HepG2 (cell line): ENCODE data around the gene FLAD1. TPM values are rescaled to one million over a fixed set of nuclear protein-coding genes. Genes with fewer than 3 reads are reported as not detected.

ENCODE experiments used
- DNMT3B ChIP-seq: conservative IDR thresholded peaks from 2 replicates; pipeline ENCODE4 v1.6.1; 2016; ENCODE audit warnings: missing biosample characterization, control low read depth
- FLYWCH1 ChIP-seq: sonication (generic); formaldehyde crosslinking; IDR thresholded peaks from 2 replicates; pipeline ENCODE4 v1.8.1; 2023; ENCODE audit warnings: mild to moderate bottlenecking, missing genetic modification reagents
- MEF2D ChIP-seq: sonication (generic); formaldehyde crosslinking; IDR thresholded peaks from 2 replicates; pipeline ENCODE4 v1.5.1; 2020; ENCODE audit warnings: mild to moderate bottlenecking, missing genetic modification reagents
- NR2C2 ChIP-seq: sonication (generic); formaldehyde crosslinking; IDR thresholded peaks from 2 replicates; pipeline ENCODE4 v1.4.0; 2020; ENCODE audit warnings: missing genetic modification reagents, mild to moderate bottlenecking, moderate library complexity, borderline replicate concordance
- PTBP1 ChIP-seq: fragments of 200-400 bp; formaldehyde crosslinking; IDR thresholded peaks from 2 replicates; pipeline ENCODE4 v1.6.1; 2018; ENCODE audit warnings: low read length, low read depth; ENCODE audit not compliant: poor library complexity, severe bottlenecking
- RBFOX2 ChIP-seq: fragments of 200-400 bp; formaldehyde crosslinking; IDR thresholded peaks from 2 replicates; pipeline ENCODE4 v1.6.1; 2017; ENCODE audit warnings: low read depth, mild to moderate bottlenecking, low read length
- RNF2 ChIP-seq: fragments of 450-650 bp; conservative IDR thresholded peaks from 2 replicates; pipeline ENCODE4 v1.6.1; 2016; ENCODE audit warnings: low read depth
- SP140L ChIP-seq: sonication (generic); formaldehyde crosslinking; IDR thresholded peaks from 2 replicates; pipeline ENCODE4 v1.4.0; 2020; ENCODE audit warnings: missing genetic modification reagents, borderline replicate concordance
- SP5 ChIP-seq: IDR thresholded peaks from 2 replicates; pipeline ENCODE4 v1.6.1; 2016; ENCODE audit warnings: low read depth, borderline replicate concordance
- TAF1 ChIP-seq: sonication (generic); formaldehyde crosslinking; IDR thresholded peaks from 2 replicates; pipeline ENCODE4 v1.4.0; 2020; ENCODE audit warnings: missing genetic modification reagents
- ZEB1 ChIP-seq: IDR thresholded peaks from 2 replicates; pipeline ENCODE4 v1.6.1; 2012; ENCODE audit warnings: mild to moderate bottlenecking, low read depth, inconsistent platforms; ENCODE audit not compliant: insufficient replicate concordance
- ZNF577 ChIP-seq: sonication (generic); formaldehyde crosslinking; IDR thresholded peaks from 2 replicates; pipeline ENCODE4 v1.4.0; 2020; ENCODE audit warnings: mild to moderate bottlenecking, low read depth, missing genetic modification reagents, borderline replicate concordance
- ZNF7 ChIP-seq: IDR thresholded peaks from 2 replicates; pipeline ENCODE4 v1.6.1; 2016; ENCODE audit warnings: missing biosample characterization, missing genetic modification reagents
- ZNF781 ChIP-seq: sonication (generic); formaldehyde crosslinking; IDR thresholded peaks from 2 replicates; pipeline ENCODE4 v1.5.1; 2020; ENCODE audit warnings: borderline replicate concordance, mild to moderate bottlenecking, missing genetic modification reagents; ENCODE audit errors: not compliant biosample characterization
- ZNF891 ChIP-seq: sonication (generic); formaldehyde crosslinking; IDR thresholded peaks from 2 replicates; pipeline ENCODE4 v1.5.0; 2020; ENCODE audit warnings: mild to moderate bottlenecking, missing genetic modification reagents
- polyA plus RNA-seq, 8 experiments: library from polyadenylated mRNA; depleted of rRNA in 3 of 8; stranded (reverse) in 7 of 8; unstranded in 1 of 8; fragments of >200 nt; fragmentation: Illumina TruSeq in 4 of 8; extraction: Trizol in 4 of 8; gene quantifications; 2 replicates each; pipeline versions ENCODE4 v1.2.1 to v1.2.3, GENCODE V29; 2011 to 2016; ENCODE audit warnings: low read depth in 4 of 8, missing spikeins in 1 of 8, mixed read lengths in 1 of 8; ENCODE audit not compliant: insufficient read depth in 1 of 8
- total RNA-seq, 5 experiments: library from RNA; depleted of rRNA; stranded (reverse); fragments of >200 nt; fragmentation: Illumina TruSeq; extraction: Trizol; gene quantifications; 2 replicates each; pipeline ENCODE4 v1.2.3, GENCODE V29; 2016; ENCODE audit warnings: low read depth in 1 of 5
- TF ChIP-seq, protein P1 (sequence below): sonication (generic); formaldehyde crosslinking; IDR thresholded peaks from 2 replicates; pipeline ENCODE4 v1.5.0; 2020; ENCODE audit warnings: mild to moderate bottlenecking, missing genetic modification reagents
- TF ChIP-seq, protein P2 (sequence below): sonication (generic); formaldehyde crosslinking; IDR thresholded peaks from 2 replicates; pipeline ENCODE4 v1.4.0; 2020; ENCODE audit warnings: missing genetic modification reagents, borderline replicate concordance
- TF ChIP-seq, protein P3 (sequence below): IDR thresholded peaks from 2 replicates; pipeline ENCODE4 v1.6.1; 2016; ENCODE audit warnings: low read depth, control low read depth
- TF ChIP-seq, protein P4 (sequence below): IDR thresholded peaks from 2 replicates; pipeline ENCODE4 v1.6.1; 2016; ENCODE audit warnings: missing genetic modification reagents, missing compliant biosample characterization
- TF ChIP-seq, protein P5 (sequence below): sonication (generic); formaldehyde crosslinking; IDR thresholded peaks from 2 replicates; pipeline ENCODE4 v1.8.0; 2022; ENCODE audit warnings: mild to moderate bottlenecking, missing genetic modification reagents, borderline replicate concordance

Gene FLAD1
- total and polyA plus RNA-seq, 2 of the 13 experiments (the other 11 are each of a cell fraction or from before 2014, with no cell fraction given) = 25.9 to 32.8 TPM

DNA sequence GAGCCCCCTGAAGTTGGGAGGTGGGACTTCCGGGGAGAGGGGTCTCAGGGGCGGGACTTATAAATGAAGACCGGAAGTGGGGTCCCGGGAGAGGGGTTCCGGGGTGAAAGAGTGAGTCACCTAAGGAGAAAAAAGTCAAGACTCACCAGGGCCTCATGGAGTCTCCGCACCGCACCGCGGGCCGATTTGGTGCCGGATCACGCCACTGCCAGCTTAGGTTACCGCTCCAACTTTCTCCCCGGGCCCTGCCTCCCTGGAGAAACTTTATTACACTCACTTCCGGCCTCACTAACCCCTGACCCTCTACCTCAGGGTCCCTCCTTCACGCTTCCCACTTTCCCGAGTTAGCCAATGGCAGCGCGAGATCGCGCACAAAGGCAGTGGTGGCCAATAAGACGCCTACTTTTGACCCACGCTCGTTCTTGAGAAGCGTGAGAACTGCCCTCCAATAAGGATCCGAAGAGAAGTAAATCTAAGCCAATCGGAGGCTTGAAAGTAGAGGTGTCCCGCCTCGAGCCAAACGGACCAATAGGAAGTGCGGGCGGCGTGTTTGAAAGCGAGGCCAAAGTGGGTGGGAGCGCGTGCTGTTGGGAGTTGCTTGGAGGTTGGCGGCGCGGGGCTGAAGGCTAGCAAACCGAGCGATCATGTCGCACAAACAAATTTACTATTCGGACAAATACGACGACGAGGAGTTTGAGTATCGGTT is 8.9 kb upstream of the FLAD1 start, which contains the start of gene CKS1B (continued):
- TF ChIP-seq, protein P1, sequence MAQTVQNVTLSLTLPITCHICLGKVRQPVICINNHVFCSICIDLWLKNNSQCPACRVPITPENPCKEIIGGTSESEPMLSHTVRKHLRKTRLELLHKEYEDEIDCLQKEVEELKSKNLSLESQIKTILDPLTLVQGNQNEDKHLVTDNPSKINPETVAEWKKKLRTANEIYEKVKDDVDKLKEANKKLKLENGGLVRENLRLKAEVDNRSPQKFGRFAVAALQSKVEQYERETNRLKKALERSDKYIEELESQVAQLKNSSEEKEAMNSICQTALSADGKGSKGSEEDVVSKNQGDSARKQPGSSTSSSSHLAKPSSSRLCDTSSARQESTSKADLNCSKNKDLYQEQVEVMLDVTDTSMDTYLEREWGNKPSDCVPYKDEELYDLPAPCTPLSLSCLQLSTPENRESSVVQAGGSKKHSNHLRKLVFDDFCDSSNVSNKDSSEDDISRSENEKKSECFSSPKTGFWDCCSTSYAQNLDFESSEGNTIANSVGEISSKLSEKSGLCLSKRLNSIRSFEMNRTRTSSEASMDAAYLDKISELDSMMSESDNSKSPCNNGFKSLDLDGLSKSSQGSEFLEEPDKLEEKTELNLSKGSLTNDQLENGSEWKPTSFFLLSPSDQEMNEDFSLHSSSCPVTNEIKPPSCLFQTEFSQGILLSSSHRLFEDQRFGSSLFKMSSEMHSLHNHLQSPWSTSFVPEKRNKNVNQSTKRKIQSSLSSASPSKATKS (CRISPR knock-in tag) = no peak
- TF ChIP-seq ZNF891 (CRISPR knock-in tag) (no peak), DNMT3B (no peak), SP140L (CRISPR knock-in tag) (no peak), ZEB1 (no peak), TAF1 (CRISPR knock-in tag) (peak; percentile 71; the same call in 1 of the 2 replicates), NR2C2 (CRISPR knock-in tag) (peak; percentile 98), ZNF577 (CRISPR knock-in tag) (no peak), ZNF781 (CRISPR knock-in tag) (no peak), SP5 (peak; percentile 71), FLYWCH1 (no peak), MEF2D (CRISPR knock-in tag) (peak; percentile 83; the same call in 1 of the 2 replicates), PTBP1 (peak; percentile 36), RNF2 (peak; percentile 88), ZNF7 (CRISPR knock-in tag) (no peak), RBFOX2 (peak; percentile 64)
- TF ChIP-seq, protein P2, sequence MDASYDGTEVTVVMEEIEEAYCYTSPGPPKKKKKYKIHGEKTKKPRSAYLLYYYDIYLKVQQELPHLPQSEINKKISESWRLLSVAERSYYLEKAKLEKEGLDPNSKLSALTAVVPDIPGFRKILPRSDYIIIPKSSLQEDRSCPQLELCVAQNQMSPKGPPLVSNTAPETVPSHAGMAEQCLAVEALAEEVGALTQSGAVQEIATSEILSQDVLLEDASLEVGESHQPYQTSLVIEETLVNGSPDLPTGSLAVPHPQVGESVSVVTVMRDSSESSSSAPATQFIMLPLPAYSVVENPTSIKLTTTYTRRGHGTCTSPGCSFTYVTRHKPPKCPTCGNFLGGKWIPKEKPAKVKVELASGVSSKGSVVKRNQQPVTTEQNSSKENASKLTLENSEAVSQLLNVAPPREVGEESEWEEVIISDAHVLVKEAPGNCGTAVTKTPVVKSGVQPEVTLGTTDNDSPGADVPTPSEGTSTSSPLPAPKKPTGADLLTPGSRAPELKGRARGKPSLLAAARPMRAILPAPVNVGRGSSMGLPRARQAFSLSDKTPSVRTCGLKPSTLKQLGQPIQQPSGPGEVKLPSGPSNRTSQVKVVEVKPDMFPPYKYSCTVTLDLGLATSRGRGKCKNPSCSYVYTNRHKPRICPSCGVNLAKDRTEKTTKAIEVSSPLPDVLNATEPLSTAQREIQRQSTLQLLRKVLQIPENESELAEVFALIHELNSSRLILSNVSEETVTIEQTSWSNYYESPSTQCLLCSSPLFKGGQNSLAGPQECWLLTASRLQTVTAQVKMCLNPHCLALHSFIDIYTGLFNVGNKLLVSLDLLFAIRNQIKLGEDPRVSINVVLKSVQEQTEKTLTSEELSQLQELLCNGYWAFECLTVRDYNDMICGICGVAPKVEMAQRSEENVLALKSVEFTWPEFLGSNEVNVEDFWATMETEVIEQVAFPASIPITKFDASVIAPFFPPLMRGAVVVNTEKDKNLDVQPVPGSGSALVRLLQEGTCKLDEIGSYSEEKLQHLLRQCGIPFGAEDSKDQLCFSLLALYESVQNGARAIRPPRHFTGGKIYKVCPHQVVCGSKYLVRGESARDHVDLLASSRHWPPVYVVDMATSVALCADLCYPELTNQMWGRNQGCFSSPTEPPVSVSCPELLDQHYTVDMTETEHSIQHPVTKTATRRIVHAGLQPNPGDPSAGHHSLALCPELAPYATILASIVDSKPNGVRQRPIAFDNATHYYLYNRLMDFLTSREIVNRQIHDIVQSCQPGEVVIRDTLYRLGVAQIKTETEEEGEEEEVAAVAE = peak; percentile 99
- TF ChIP-seq, protein P3, sequence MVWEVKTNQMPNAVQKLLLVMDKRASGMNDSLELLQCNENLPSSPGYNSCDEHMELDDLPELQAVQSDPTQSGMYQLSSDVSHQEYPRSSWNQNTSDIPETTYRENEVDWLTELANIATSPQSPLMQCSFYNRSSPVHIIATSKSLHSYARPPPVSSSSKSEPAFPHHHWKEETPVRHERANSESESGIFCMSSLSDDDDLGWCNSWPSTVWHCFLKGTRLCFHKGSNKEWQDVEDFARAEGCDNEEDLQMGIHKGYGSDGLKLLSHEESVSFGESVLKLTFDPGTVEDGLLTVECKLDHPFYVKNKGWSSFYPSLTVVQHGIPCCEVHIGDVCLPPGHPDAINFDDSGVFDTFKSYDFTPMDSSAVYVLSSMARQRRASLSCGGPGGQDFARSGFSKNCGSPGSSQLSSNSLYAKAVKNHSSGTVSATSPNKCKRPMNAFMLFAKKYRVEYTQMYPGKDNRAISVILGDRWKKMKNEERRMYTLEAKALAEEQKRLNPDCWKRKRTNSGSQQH (CRISPR knock-in tag) = peak; percentile 88; the same call in 1 of the 2 replicates
- TF ChIP-seq, protein P4, sequence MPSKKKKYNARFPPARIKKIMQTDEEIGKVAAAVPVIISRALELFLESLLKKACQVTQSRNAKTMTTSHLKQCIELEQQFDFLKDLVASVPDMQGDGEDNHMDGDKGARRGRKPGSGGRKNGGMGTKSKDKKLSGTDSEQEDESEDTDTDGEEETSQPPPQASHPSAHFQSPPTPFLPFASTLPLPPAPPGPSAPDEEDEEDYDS (CRISPR knock-in tag) = peak; percentile 56
- TF ChIP-seq, protein P5, sequence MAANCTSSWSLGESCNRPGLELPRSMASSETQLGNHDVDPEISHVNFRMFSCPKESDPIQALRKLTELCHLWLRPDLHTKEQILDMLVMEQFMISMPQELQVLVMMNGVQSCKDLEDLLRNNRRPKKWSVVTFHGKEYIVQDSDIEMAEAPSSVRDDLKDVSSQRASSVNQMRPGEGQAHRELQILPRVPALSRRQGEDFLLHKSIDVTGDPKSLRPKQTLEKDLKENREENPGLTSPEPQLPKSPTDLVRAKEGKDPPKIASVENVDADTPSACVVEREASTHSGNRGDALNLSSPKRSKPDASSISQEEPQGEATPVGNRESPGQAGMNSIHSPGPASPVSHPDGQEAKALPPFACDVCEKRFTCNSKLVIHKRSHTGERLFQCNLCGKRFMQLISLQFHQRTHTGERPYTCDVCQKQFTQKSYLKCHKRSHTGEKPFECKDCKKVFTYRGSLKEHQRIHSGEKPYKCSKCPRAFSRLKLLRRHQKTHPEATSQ (CRISPR knock-in tag) = no peak
